ENCODE measurements around the gene PPP1R14B.

- no peak for TF ChIP-seq POLR2A (IDR thresholded peaks at IDR 0.05)
- TF ChIP-seq CTCF (IDR thresholded peaks at IDR 0.05): no peak
Observed at GRCh38 chr11:64202992-64203391, 43.8 kb downstream of the PPP1R14B start.

Measured in uterus (tissue), 2 donors.